GM23338 (cell line): ENCODE measurements around the gene GRIA2. TPM values are rescaled to one million over a fixed set of nuclear protein-coding genes. Genes with fewer than 3 reads are reported as not detected.

ENCODE experiments used
- ATAC-seq: fragments of 200-7000 bp; cut with Tn5 transposase; 3 replicates; pipeline ENCODE4 v1.9.1; 2020
- DNase-seq: peaks from one replicate; pipeline ENCODE4 v3.0.0-alpha.2; 2015; ENCODE audit warnings: low spot score
- H2AFZ ChIP-seq: fragments of 200-600 bp; sonication (generic); 2 replicates; pipeline ENCODE4 v1.8.0; 2016; ENCODE audit warnings: antibody characterized with exemption, mild to moderate bottlenecking, moderate library complexity
- H3F3A ChIP-seq: fragments of 200-600 bp; sonication (generic); replicated peaks from 2 replicates; pipeline ENCODE4 v1.8.0; 2017; ENCODE audit warnings: antibody characterized with exemption, mixed run types, low read depth
- H3K27ac ChIP-seq: fragments of 200-600 bp; sonication (generic); 2 replicates; pipeline ENCODE4 v1.6.1; 2016; ENCODE audit warnings: low read depth
- H3K27me3 ChIP-seq: fragments of 200-600 bp; sonication (generic); 2 replicates; pipeline ENCODE4 v1.8.0; 2016; ENCODE audit warnings: mild to moderate bottlenecking, mixed run types, moderate library complexity; ENCODE audit not compliant: insufficient read depth
- H3K36me3 ChIP-seq: fragments of 200-600 bp; sonication (generic); 2 replicates; pipeline ENCODE4 v1.8.0; 2016; ENCODE audit warnings: mild to moderate bottlenecking; ENCODE audit not compliant: insufficient read depth
- H3K4me1 ChIP-seq: fragments of 200-600 bp; sonication (generic); 2 replicates; pipeline ENCODE4 v1.8.0; 2016; ENCODE audit warnings: mild to moderate bottlenecking, moderate library complexity; ENCODE audit not compliant: insufficient read depth
- H3K4me2 ChIP-seq: fragments of 200-600 bp; sonication (generic); 2 replicates; pipeline ENCODE4 v1.7.1; 2017; ENCODE audit warnings: mixed run types
- H3K4me3 ChIP-seq: fragments of 200-600 bp; sonication (generic); 2 replicates; pipeline ENCODE4 v1.6.1; 2016; ENCODE audit warnings: mixed run types
- H3K79me2 ChIP-seq: fragments of 200-600 bp; sonication (generic); replicated peaks from 2 replicates; pipeline ENCODE4 v1.8.0; 2017; ENCODE audit warnings: mild to moderate bottlenecking; ENCODE audit not compliant: insufficient read depth
- H3K9me2 ChIP-seq: fragments of 200-600 bp; sonication (generic); 2 replicates; pipeline ENCODE4 v1.8.0; 2017; ENCODE audit not compliant: insufficient read depth
- H4K20me1 ChIP-seq: fragments of 200-600 bp; sonication (generic); replicated peaks from 2 replicates; pipeline ENCODE4 v1.8.0; 2017; ENCODE audit warnings: mild to moderate bottlenecking; ENCODE audit not compliant: insufficient read depth
- H3K27ac Mint-ChIP-seq: 2 replicates; pipeline ENCODE4 v1.8.0; 2020; ENCODE audit warnings: inconsistent platforms, mild to moderate bottlenecking, moderate library complexity, mixed read lengths
- H3K27me3 Mint-ChIP-seq: 3 replicates; pipeline ENCODE4 v1.8.0; 2022; ENCODE audit warnings: low read depth, mild to moderate bottlenecking, moderate library complexity, mixed read lengths, inconsistent platforms; ENCODE audit not compliant: insufficient read depth, poor library complexity
- H3K36me3 Mint-ChIP-seq: 3 replicates; pipeline ENCODE4 v1.8.0; 2021; ENCODE audit warnings: low read depth, mild to moderate bottlenecking, inconsistent platforms, moderate library complexity, mixed read lengths
- H3K4me1 Mint-ChIP-seq: 3 replicates; pipeline ENCODE4 v1.8.0; 2020; ENCODE audit warnings: mild to moderate bottlenecking, inconsistent platforms, mixed read lengths
- H3K4me3 Mint-ChIP-seq: 3 replicates; pipeline ENCODE4 v1.8.0; 2021; ENCODE audit warnings: moderate library complexity, mild to moderate bottlenecking, inconsistent platforms, mixed read lengths
- H3K9me3 Mint-ChIP-seq: 3 replicates; pipeline ENCODE4 v1.8.0; 2020; ENCODE audit warnings: moderate library complexity, mild to moderate bottlenecking, inconsistent platforms, mixed read lengths
- CREB1 ChIP-seq: fragments of 250-450 bp; sonication (Bioruptor Pico); IDR thresholded peaks from 2 replicates; pipeline ENCODE4 v1.5.0; 2020; ENCODE audit warnings: low read depth, mild to moderate bottlenecking, moderate library complexity
- EZH2 ChIP-seq: fragments of 200-600 bp; sonication (generic); IDR thresholded peaks from one replicate; pipeline ENCODE4 v1.8.0; 2017; ENCODE audit warnings: antibody characterized with exemption, mild to moderate bottlenecking, low read depth; ENCODE audit not compliant: unreplicated experiment
- EZH2phosphoT487 ChIP-seq: fragments of 200-600 bp; sonication (generic); IDR thresholded peaks from one replicate; pipeline ENCODE4 v1.8.1; 2018; ENCODE audit warnings: antibody characterized with exemption; ENCODE audit not compliant: unreplicated experiment
- JUNB ChIP-seq: IDR thresholded peaks from one replicate; pipeline ENCODE4 v1.6.1; 2016; ENCODE audit warnings: antibody characterized with exemption; ENCODE audit not compliant: unreplicated experiment
- NANOG ChIP-seq: IDR thresholded peaks from 2 replicates; pipeline ENCODE4 v1.6.1; 2016; ENCODE audit warnings: antibody characterized with exemption, borderline replicate concordance
- POLR2AphosphoS5 ChIP-seq: IDR thresholded peaks from 2 replicates; pipeline ENCODE4 v1.6.1; 2016; ENCODE audit warnings: antibody characterized with exemption, low read depth
- STAT1 ChIP-seq: IDR thresholded peaks from one replicate; pipeline ENCODE4 v1.6.1; 2016; ENCODE audit warnings: antibody characterized with exemption; ENCODE audit not compliant: unreplicated experiment
- ZNF114 ChIP-seq: fragments of 250-450 bp; sonication (Bioruptor Pico); IDR thresholded peaks from 2 replicates; pipeline ENCODE4 v1.5.0; 2020; ENCODE audit warnings: mild to moderate bottlenecking, moderate library complexity
- ZNF331 ChIP-seq: fragments of 250-450 bp; sonication (Bioruptor Pico); IDR thresholded peaks from 2 replicates; pipeline ENCODE4 v1.5.0; 2020; ENCODE audit warnings: low read depth, mild to moderate bottlenecking, moderate library complexity
- polyA plus RNA-seq: library from polyadenylated mRNA; unstranded; fragments of >200 nt; fragmentation: Nextera tagmentation; extraction: Ambion mirVana; gene quantifications from 2 replicates; pipeline ENCODE4 v1.2.1, GENCODE V29; 2016
- total RNA-seq: library from RNA; depleted of rRNA; stranded (reverse); fragments of >200 nt; shearing (Covaris generic); gene quantifications from 2 replicates; pipeline ENCODE4 v1.2.3, GENCODE V29; 2014
- TF ChIP-seq, protein P1 (sequence below), 2 experiments: fragments of 200-600 bp in 1 of 2; sonication (generic) in 1 of 2; conservative IDR thresholded peaks; 2 replicates each; pipeline versions ENCODE4 v1.5.1 to v1.6.1; 2016 to 2017; ENCODE audit warnings: antibody characterized with exemption in 2 of 2, low read depth in 2 of 2, mild to moderate bottlenecking in 2 of 2, moderate library complexity in 1 of 2
- TF ChIP-seq, protein P2 (sequence below): fragments of 250-450 bp; sonication (Bioruptor Pico); IDR thresholded peaks from 2 replicates; pipeline ENCODE4 v1.5.0; 2020; ENCODE audit warnings: mild to moderate bottlenecking, moderate library complexity
- TF ChIP-seq, protein P3 (sequence below): IDR thresholded peaks from one replicate; pipeline ENCODE4 v1.6.1; 2018; ENCODE audit warnings: antibody characterized with exemption; ENCODE audit not compliant: unreplicated experiment
- TF ChIP-seq, protein P4 (sequence below): IDR thresholded peaks from 2 replicates; pipeline ENCODE4 v1.6.1; 2016; ENCODE audit warnings: antibody characterized with exemption

GRIA2 gene
- total and polyA plus RNA-seq, 2 experiments from 2014 or later = not detected

DNA sequence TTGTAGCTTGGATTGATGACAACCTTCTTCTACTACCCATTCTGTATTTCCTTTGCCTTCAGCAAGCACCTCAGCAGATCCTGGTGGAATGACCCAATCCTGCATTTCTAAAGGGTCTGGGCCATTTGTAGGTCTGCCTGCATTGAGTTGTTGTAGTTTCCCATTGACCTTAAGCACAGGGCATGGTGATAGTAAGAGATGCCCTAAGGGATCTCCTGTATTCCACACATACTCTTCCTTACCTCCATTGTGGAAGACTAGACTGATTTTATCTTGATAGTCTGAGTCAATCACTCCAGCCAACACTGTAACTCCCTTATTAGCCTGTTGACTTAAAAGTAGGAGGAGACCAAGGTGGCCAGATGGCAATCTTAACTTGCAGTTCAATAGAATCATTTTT, 184.5 kb downstream of the GRIA2 start:
- Mint-ChIP-seq H3K9me3 (no peaks in the 10 kb centered on the region; the same call in 2 of the 3 replicates), H3K27ac (no peak overlapping the region), H3K36me3 (no peaks in the 10 kb centered on the region), H3K4me1 (no peaks in the 10 kb centered on the region), H3K27me3 (peaks cover 5% of the 10 kb centered on the region), H3K4me3 (no peak overlapping the region)
- Histone ChIP-seq H2AFZ (no peak overlapping the region), H3K4me1 (no peaks in the 10 kb centered on the region), H3F3A (no peaks in the 10 kb centered on the region), H3K4me2 (no peak overlapping the region), H3K36me3 (no peaks in the 10 kb centered on the region), H3K4me3 (no peak overlapping the region), H3K27ac (no peak overlapping the region), H3K79me2 (no peaks in the 10 kb centered on the region), H3K27me3 (no peaks in the 10 kb centered on the region), H3K9me2 (no peaks in the 10 kb centered on the region; the same call in 1 of the 2 replicates), H4K20me1 (no peaks in the 10 kb centered on the region)
- ATAC-seq = no peak
- DNase-seq = no peak
- TF ChIP-seq STAT1 (no peak), EZH2 (no peak), EZH2phosphoT487 (no peak), NANOG (no peak), ZNF331 (CRISPR knock-in tag) (no peak), POLR2AphosphoS5 (no peak), CREB1 (CRISPR knock-in tag) (no peak), JUNB (no peak), ZNF114 (CRISPR knock-in tag) (no peak)
- TF ChIP-seq, protein P1, sequence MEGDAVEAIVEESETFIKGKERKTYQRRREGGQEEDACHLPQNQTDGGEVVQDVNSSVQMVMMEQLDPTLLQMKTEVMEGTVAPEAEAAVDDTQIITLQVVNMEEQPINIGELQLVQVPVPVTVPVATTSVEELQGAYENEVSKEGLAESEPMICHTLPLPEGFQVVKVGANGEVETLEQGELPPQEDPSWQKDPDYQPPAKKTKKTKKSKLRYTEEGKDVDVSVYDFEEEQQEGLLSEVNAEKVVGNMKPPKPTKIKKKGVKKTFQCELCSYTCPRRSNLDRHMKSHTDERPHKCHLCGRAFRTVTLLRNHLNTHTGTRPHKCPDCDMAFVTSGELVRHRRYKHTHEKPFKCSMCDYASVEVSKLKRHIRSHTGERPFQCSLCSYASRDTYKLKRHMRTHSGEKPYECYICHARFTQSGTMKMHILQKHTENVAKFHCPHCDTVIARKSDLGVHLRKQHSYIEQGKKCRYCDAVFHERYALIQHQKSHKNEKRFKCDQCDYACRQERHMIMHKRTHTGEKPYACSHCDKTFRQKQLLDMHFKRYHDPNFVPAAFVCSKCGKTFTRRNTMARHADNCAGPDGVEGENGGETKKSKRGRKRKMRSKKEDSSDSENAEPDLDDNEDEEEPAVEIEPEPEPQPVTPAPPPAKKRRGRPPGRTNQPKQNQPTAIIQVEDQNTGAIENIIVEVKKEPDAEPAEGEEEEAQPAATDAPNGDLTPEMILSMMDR (conservative IDR thresholded peaks at IDR 0.05; ENCODE audit: low read depth in 2 of 2) = no peak
- TF ChIP-seq, protein P2, sequence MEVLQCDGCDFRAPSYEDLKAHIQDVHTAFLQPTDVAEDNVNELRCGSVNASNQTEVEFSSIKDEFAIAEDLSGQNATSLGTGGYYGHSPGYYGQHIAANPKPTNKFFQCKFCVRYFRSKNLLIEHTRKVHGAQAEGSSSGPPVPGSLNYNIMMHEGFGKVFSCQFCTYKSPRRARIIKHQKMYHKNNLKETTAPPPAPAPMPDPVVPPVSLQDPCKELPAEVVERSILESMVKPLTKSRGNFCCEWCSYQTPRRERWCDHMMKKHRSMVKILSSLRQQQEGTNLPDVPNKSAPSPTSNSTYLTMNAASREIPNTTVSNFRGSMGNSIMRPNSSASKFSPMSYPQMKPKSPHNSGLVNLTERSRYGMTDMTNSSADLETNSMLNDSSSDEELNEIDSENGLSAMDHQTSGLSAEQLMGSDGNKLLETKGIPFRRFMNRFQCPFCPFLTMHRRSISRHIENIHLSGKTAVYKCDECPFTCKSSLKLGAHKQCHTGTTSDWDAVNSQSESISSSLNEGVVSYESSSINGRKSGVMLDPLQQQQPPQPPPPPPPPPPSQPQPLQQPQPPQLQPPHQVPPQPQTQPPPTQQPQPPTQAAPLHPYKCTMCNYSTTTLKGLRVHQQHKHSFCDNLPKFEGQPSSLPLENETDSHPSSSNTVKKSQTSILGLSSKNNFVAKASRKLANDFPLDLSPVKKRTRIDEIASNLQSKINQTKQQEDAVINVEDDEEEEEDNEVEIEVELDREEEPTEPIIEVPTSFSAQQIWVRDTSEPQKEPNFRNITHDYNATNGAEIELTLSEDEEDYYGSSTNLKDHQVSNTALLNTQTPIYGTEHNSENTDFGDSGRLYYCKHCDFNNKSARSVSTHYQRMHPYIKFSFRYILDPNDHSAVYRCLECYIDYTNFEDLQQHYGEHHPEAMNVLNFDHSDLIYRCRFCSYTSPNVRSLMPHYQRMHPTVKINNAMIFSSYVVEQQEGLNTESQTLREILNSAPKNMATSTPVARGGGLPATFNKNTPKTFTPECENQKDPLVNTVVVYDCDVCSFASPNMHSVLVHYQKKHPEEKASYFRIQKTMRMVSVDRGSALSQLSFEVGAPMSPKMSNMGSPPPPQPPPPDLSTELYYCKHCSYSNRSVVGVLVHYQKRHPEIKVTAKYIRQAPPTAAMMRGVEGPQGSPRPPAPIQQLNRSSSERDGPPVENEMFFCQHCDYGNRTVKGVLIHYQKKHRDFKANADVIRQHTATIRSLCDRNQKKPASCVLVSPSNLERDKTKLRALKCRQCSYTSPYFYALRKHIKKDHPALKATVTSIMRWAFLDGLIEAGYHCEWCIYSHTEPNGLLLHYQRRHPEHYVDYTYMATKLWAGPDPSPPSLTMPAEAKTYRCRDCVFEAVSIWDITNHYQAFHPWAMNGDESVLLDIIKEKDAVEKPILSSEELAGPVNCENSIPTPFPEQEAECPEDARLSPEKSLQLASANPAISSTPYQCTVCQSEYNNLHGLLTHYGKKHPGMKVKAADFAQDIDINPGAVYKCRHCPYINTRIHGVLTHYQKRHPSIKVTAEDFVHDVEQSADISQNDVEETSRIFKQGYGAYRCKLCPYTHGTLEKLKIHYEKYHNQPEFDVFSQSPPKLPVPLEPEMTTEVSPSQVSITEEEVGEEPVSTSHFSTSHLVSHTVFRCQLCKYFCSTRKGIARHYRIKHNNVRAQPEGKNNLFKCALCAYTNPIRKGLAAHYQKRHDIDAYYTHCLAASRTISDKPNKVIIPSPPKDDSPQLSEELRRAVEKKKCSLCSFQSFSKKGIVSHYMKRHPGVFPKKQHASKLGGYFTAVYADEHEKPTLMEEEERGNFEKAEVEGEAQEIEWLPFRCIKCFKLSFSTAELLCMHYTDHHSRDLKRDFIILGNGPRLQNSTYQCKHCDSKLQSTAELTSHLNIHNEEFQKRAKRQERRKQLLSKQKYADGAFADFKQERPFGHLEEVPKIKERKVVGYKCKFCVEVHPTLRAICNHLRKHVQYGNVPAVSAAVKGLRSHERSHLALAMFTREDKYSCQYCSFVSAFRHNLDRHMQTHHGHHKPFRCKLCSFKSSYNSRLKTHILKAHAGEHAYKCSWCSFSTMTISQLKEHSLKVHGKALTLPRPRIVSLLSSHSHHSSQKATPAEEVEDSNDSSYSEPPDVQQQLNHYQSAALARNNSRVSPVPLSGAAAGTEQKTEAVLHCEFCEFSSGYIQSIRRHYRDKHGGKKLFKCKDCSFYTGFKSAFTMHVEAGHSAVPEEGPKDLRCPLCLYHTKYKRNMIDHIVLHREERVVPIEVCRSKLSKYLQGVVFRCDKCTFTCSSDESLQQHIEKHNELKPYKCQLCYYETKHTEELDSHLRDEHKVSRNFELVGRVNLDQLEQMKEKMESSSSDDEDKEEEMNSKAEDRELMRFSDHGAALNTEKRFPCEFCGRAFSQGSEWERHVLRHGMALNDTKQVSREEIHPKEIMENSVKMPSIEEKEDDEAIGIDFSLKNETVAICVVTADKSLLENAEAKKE = no peak
- TF ChIP-seq, protein P3, sequence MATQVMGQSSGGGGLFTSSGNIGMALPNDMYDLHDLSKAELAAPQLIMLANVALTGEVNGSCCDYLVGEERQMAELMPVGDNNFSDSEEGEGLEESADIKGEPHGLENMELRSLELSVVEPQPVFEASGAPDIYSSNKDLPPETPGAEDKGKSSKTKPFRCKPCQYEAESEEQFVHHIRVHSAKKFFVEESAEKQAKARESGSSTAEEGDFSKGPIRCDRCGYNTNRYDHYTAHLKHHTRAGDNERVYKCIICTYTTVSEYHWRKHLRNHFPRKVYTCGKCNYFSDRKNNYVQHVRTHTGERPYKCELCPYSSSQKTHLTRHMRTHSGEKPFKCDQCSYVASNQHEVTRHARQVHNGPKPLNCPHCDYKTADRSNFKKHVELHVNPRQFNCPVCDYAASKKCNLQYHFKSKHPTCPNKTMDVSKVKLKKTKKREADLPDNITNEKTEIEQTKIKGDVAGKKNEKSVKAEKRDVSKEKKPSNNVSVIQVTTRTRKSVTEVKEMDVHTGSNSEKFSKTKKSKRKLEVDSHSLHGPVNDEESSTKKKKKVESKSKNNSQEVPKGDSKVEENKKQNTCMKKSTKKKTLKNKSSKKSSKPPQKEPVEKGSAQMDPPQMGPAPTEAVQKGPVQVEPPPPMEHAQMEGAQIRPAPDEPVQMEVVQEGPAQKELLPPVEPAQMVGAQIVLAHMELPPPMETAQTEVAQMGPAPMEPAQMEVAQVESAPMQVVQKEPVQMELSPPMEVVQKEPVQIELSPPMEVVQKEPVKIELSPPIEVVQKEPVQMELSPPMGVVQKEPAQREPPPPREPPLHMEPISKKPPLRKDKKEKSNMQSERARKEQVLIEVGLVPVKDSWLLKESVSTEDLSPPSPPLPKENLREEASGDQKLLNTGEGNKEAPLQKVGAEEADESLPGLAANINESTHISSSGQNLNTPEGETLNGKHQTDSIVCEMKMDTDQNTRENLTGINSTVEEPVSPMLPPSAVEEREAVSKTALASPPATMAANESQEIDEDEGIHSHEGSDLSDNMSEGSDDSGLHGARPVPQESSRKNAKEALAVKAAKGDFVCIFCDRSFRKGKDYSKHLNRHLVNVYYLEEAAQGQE = no peak
- TF ChIP-seq, protein P4, sequence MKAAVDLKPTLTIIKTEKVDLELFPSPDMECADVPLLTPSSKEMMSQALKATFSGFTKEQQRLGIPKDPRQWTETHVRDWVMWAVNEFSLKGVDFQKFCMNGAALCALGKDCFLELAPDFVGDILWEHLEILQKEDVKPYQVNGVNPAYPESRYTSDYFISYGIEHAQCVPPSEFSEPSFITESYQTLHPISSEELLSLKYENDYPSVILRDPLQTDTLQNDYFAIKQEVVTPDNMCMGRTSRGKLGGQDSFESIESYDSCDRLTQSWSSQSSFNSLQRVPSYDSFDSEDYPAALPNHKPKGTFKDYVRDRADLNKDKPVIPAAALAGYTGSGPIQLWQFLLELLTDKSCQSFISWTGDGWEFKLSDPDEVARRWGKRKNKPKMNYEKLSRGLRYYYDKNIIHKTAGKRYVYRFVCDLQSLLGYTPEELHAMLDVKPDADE = no peak
